Neural cell (in vitro differentiated cells): ENCODE data around the gene RPL7L1.

Experiments used
- MXI1 ChIP-seq: fragments of 450-650 bp; conservative IDR thresholded peaks from 2 replicates; pipeline ENCODE4 v1.6.1; 2014; ENCODE audit warnings: antibody characterized with exemption, mild to moderate bottlenecking; ENCODE audit not compliant: poor library complexity, severe bottlenecking
- SMC3 ChIP-seq: fragments of 450-650 bp; conservative IDR thresholded peaks from 2 replicates; pipeline ENCODE4 v1.6.1; 2014; ENCODE audit warnings: antibody characterized with exemption, mild to moderate bottlenecking, moderate library complexity; ENCODE audit not compliant: poor library complexity
- TF ChIP-seq, protein P1 (sequence below): fragments of 450-650 bp; IDR thresholded peaks from 2 replicates; pipeline ENCODE4 v1.5.1; 2014; ENCODE audit warnings: antibody characterized with exemption, mild to moderate bottlenecking, moderate library complexity; ENCODE audit not compliant: poor library complexity, severe bottlenecking

DNA sequence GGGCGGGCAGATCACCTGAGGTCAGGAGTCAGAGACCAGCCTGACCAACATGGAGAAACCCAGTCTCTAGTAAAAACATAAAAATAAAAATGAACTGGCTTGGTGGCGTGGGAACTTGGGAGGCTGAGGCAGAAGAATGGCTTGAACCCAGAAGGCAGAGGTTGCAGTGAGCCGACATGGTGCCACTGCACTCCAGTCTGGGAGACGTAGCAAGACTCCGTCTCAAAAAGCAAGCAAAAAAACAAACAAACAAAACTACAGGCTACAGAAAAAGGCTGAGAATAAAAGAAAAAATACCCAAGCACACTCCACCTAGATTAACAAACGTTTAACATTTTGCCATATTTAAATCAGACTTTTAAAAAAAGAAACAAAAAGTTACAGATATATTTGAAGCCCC, 42.4 kb downstream of the RPL7L1 start:
- TF ChIP-seq, protein P1, sequence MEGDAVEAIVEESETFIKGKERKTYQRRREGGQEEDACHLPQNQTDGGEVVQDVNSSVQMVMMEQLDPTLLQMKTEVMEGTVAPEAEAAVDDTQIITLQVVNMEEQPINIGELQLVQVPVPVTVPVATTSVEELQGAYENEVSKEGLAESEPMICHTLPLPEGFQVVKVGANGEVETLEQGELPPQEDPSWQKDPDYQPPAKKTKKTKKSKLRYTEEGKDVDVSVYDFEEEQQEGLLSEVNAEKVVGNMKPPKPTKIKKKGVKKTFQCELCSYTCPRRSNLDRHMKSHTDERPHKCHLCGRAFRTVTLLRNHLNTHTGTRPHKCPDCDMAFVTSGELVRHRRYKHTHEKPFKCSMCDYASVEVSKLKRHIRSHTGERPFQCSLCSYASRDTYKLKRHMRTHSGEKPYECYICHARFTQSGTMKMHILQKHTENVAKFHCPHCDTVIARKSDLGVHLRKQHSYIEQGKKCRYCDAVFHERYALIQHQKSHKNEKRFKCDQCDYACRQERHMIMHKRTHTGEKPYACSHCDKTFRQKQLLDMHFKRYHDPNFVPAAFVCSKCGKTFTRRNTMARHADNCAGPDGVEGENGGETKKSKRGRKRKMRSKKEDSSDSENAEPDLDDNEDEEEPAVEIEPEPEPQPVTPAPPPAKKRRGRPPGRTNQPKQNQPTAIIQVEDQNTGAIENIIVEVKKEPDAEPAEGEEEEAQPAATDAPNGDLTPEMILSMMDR: no peak
- TF ChIP-seq MXI1: no peak
- no peak for TF ChIP-seq SMC3
